ENCODE data around the gene SMYD3. TPM values are rescaled to one million over a fixed set of nuclear protein-coding genes. Genes with fewer than 3 reads are reported as not detected.

The SMYD3 gene
- total and polyA plus RNA-seq, 8 donors, result 20.4 to 35.1 (median 24.3) TPM

DNA sequence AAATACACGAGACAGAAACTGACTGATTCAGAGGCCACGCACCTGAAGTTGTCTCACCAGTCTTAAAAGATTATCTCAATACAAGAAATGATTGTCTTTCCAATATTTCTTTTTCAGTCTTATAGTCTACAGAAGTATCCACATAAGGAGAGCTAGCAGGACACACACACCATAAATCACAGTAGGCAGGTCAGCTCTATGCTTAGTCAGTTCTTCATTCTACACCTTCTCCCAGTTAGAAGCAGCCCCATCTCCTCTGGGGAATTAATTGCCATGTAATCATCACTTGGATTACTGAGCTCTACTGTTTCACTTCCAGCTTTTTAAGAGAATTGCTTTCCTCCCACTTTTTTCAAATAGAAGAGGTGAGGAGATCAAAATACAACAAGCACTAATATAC is 59.6 kb downstream of the SMYD3 start:
- ATAC-seq (no peak), DNase-seq (no peak)
- Histone ChIP-seq H3K36me3 (no peaks in the 10 kb centered on the region), H3K4me3 (no peak overlapping the region), H3K27me3 (no peaks in the 10 kb centered on the region), H3K27ac (no peak overlapping the region), H3K9me3 (no peaks in the 10 kb centered on the region), H3K4me1 (no peaks in the 10 kb centered on the region)
- intact Hi-C loops (cut with DNase I), result no loop called here
- TF ChIP-seq, protein P1, sequence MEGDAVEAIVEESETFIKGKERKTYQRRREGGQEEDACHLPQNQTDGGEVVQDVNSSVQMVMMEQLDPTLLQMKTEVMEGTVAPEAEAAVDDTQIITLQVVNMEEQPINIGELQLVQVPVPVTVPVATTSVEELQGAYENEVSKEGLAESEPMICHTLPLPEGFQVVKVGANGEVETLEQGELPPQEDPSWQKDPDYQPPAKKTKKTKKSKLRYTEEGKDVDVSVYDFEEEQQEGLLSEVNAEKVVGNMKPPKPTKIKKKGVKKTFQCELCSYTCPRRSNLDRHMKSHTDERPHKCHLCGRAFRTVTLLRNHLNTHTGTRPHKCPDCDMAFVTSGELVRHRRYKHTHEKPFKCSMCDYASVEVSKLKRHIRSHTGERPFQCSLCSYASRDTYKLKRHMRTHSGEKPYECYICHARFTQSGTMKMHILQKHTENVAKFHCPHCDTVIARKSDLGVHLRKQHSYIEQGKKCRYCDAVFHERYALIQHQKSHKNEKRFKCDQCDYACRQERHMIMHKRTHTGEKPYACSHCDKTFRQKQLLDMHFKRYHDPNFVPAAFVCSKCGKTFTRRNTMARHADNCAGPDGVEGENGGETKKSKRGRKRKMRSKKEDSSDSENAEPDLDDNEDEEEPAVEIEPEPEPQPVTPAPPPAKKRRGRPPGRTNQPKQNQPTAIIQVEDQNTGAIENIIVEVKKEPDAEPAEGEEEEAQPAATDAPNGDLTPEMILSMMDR (IDR thresholded peaks at IDR 0.05), result no peak

DNA sequence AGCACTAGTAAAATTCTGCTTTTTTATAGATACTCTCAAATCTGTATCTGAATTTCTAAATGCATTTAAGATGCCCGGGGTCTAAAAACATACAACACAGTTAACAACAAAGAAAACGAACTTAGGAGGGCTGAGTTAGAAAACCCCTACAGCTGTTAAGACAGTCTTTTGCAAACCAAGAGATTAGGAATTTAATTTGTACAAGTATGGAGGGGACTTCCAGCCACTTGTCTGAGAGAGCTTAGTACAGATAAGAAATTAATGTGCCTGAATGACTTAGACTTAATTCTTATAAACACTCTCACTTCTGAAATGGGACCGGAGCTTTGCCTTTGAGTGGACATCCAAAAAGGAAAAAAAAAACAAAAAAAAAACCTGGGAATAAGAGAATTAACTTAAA is 61.6 kb downstream of the SMYD3 start:
- H3K4me3 ChIP-seq, result no peak overlapping the region
- no peak for DNase-seq
- H3K27ac ChIP-seq, result no peak overlapping the region
- ATAC-seq, result no peak
- intact Hi-C loops (cut with DNase I), result no loop called here
- no peaks in the 10 kb centered on the region for H3K36me3 ChIP-seq
- no peaks in the 10 kb centered on the region for H3K9me3 ChIP-seq
- H3K27me3 ChIP-seq, result no peaks in the 10 kb centered on the region
- no peaks in the 10 kb centered on the region for H3K4me1 ChIP-seq
- TF ChIP-seq, protein P1 (IDR thresholded peaks at IDR 0.05), result no peak

DNA sequence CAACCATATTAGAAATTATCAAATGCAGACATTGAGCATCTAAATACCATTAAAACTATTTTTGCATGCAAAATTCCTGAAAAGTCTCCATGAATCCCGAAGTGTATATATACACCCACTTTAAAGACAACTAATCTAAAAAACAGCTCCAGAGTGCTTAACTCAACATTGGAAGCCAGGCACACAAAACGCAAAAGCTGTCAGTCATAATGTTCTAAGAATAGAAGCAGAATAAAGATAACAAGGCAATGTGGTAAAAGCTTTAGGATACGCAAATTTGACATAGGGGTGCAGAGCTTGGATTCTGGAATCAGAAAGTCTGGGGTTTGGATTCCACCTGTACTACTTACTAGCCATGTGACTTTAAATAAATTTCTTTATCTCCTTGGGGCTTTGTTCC is 62.5 kb downstream of the SMYD3 start:
- TF ChIP-seq, protein P1 (IDR thresholded peaks at IDR 0.05), result no peak
- intact Hi-C loops (cut with DNase I), result no loop called here
- no peaks in the 10 kb centered on the region for H3K36me3 ChIP-seq
- no peaks in the 10 kb centered on the region for H3K27me3 ChIP-seq
- H3K9me3 ChIP-seq, result no peaks in the 10 kb centered on the region
- ATAC-seq (no peak), DNase-seq (no peak)
- no peaks in the 10 kb centered on the region for H3K4me1 ChIP-seq
- H3K27ac ChIP-seq, result no peak overlapping the region
- no peak overlapping the region for H3K4me3 ChIP-seq

DNA sequence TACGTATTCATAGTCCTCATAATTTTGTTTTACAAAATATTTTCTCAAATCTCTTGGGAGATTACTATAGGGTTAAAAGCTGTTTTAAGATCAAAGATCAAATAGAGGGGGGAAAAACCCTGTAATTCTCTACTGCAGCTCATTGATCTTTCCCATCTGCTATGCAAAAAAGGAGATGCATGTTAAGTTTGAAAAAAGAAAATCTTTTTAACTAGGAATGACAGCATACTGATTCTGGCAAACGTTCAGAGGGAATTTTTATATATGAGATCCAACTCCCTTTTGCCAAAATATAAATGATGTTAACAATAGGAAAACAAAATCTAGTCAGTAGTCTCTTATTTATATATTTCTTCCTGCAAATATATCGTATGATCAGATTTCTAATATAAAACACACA is 69.1 kb downstream of the SMYD3 start:
- DNase-seq, result peak in 1 of 4 donors; percentile 27
- no peak for ATAC-seq
- no peaks in the 10 kb centered on the region for H3K27me3 ChIP-seq
- intact Hi-C loops (cut with DNase I), result no loop called here
- H3K4me1 ChIP-seq, result no peaks in the 10 kb centered on the region
- H3K36me3 ChIP-seq, result no peaks in the 10 kb centered on the region
- no peaks in the 10 kb centered on the region for H3K9me3 ChIP-seq
- no peak overlapping the region for H3K4me3 ChIP-seq
- TF ChIP-seq, protein P1 (IDR thresholded peaks at IDR 0.05), result no peak
- H3K27ac ChIP-seq, result no peak overlapping the region

DNA sequence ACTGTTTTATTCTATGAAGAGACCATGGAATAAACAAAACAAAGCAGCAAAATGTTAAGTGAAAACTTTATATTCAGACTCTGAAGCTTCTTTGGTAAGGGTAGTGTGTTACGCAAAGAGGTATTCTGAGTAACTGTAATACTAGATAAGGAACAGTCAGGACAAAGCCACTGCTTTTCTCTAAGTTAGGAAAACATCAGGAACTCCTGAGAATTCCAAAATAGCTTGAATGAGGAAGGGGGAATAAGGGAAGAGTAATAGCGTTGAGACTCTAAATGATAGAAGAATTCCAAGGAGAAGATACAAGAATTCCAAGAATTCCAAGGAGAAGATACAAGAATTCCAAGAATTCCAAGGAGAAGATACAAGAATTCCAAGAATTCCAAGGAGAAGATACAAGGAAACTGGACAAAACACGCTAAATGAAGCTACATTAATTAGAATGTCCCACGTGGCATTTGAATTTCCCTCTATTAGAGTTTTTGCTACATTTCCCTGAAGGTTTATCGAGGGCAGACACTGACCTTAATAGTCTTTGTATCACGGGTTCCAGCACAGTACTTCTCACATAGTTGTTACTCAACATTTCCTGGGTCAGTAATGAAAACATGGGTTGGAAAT is 71.5 kb downstream of the SMYD3 start:
- Histone ChIP-seq H3K36me3 (no peaks in the 10 kb centered on the region), H3K27me3 (no peaks in the 10 kb centered on the region), H3K9me3 (no peaks in the 10 kb centered on the region), H3K4me3 (no peak overlapping the region), H3K27ac (no peak overlapping the region), H3K4me1 (no peaks in the 10 kb centered on the region)
- TF ChIP-seq, protein P1 (IDR thresholded peaks at IDR 0.05), result no peak
- ATAC-seq, result no peak
- intact Hi-C loops (cut with DNase I), result no loop called here
- no peak for DNase-seq
